Measurements from ENCODE around the gene FBXL16.
"Not testable (repeated sequence)": the region's sequence is repeated elsewhere in the genome, so short reads cannot be mapped to it uniquely, and the experiment has no call there.

Gene FBXL16

DNA sequence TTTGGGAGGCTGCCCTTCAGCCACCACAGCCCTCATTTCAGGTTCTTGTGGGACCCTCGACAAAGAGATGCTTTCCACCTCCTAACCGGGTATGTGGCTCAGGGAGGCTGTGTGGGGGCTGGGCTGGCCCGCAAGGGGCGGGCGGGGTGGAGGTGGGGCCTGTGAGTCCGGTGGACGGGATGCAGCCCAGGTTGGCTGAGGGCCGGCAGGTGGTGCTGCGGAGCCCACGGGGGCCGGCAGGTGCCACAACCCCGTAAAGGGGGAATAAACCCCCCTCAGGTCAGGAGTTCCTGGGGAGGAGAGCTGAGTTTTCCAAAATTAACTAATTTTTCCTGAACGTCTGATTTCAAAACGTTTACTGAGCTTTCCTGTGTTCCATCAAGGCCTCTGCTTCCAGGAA, 40.1 kb upstream of the FBXL16 start:
- H3K9me3 ChIP-seq (ENCODE audit: control insufficient read depth, low read length) = no peaks in the 10 kb centered on the region
- no peaks in the 10 kb centered on the region for H3K27me3 ChIP-seq (ENCODE audit: control insufficient read depth, insufficient read depth, low read length, poor library complexity, severe bottlenecking)
- 2 to 4% methylated on average over 14 of the region's 14 CpGs for WGBS, 2 experiments
- no peak overlapping the region for H3K4me3 ChIP-seq (ENCODE audit: insufficient read depth, low read depth, low read length)
- no peaks in the 10 kb centered on the region for H3K4me1 ChIP-seq (ENCODE audit: control insufficient read depth, insufficient read depth, low read length)
- H3K36me3 ChIP-seq (ENCODE audit: control insufficient read depth, insufficient read depth, low read length) = no peaks in the 10 kb centered on the region
- no peak overlapping the region for H3K27ac ChIP-seq (ENCODE audit: insufficient read depth, low read depth, low read length, poor library complexity, severe bottlenecking)

DNA sequence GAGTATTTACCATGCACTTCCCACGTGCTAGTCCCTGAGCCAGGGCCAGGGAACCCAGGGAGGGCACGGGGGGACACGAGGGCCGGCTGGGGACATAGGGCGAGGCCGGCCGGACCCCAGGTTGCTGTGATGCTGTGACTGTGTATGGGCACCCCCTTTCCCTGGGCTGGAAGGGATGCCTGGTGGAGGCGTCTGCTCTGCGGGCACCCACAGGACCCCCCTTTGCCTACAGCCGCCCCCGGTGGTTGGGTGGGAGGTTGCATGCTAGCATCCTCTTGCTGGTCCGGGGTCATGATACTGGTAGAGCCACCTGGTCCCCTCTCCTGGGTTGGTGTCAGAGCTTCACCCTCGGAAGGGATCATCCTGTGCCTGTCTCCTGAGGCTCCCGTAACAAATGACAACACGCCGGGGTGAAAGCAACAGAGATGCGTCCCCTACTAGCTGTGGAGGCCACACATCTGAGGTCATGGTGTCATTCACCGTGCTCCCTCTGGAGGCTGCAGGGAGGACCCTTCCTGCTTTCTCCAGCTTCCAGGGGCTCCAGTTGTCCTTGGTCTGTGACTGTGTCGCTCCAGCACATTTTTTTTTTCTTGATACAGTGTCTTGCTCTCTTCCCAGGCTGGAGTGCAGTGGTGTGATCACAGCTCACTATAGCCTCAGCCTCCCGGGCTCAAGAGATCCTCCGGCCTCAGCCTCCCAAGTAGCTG, 38.3 kb upstream of the FBXL16 start:
- WGBS, 2 experiments = 90 to 92% methylated on average over 21 of the region's 21 CpGs
- H3K9me3 ChIP-seq (ENCODE audit: control insufficient read depth, low read length) = no peaks in the 10 kb centered on the region
- peaks cover 7% of the 10 kb centered on the region for H3K4me1 ChIP-seq (ENCODE audit: control insufficient read depth, insufficient read depth, low read length)
- H3K36me3 ChIP-seq (ENCODE audit: control insufficient read depth, insufficient read depth, low read length) = no peaks in the 10 kb centered on the region
- no peaks in the 10 kb centered on the region for H3K27me3 ChIP-seq (ENCODE audit: control insufficient read depth, insufficient read depth, low read length, poor library complexity, severe bottlenecking)
- H3K4me3 ChIP-seq (ENCODE audit: insufficient read depth, low read depth, low read length) = no peak overlapping the region
- no peak overlapping the region for H3K27ac ChIP-seq (ENCODE audit: insufficient read depth, low read depth, low read length, poor library complexity, severe bottlenecking)

DNA sequence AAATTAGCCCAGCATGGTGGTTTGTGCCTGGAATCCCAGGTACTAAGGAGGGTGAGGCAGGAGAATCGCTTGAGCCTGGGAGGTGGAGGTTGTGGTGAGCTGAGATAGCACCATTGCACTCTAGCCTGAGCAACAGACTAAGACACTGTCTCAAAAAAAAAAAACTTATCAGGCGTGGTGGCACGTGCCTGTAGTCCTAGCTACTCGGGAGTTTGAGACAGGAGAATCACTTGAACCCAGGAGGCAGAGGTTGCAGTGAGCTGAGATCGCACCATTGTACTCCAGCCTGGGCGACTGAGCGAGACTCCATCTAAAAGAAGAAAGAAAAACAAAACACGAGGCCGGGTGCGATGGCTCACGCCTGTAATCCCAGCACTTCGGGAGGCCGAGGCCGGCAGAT, 37.3 kb upstream of the FBXL16 start:
- 91% methylated on average over 14 of the region's 14 CpGs for WGBS, 2 experiments
- H3K27me3 ChIP-seq (ENCODE audit: control insufficient read depth, insufficient read depth, low read length, poor library complexity, severe bottlenecking); H3K27ac ChIP-seq (ENCODE audit: insufficient read depth, low read depth, low read length, poor library complexity, severe bottlenecking); H3K9me3 ChIP-seq (ENCODE audit: control insufficient read depth, low read length); H3K4me1 ChIP-seq (ENCODE audit: control insufficient read depth, insufficient read depth, low read length); H3K36me3 ChIP-seq (ENCODE audit: control insufficient read depth, insufficient read depth, low read length); H3K4me3 ChIP-seq (ENCODE audit: insufficient read depth, low read depth, low read length): not testable (repeated sequence)

DNA sequence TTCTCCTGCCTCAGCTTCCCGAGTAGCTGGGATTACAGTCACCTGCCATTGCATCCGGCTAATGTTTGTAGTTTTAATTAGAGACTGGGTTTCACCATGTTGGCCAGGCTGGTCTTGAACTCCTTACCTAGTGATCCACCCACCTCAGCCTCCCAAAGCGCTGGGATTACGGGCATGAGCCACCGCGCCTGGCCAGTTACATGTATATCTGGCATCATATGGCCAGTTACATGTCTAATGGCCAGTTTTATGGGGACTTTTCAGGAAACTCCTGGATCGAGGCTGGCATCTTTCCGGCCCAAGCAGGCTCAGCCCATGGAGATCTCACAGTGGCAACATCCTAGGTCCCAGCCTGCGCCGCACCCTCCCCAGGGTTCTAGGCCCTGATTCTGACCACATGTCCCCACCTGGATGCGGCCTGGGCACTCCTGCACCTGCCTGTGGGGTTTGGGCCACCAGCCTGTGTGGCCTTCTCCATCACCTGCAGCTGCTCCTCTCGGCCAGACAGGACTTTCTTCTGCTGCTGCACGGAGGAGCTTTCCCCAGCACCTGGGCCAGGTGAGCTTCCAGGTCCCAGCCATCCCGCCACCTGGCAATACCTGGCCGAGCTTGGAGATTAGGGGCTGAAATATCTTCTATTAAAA, 36.5 kb upstream of the FBXL16 start:
- Histone ChIP-seq H3K4me1 (ENCODE audit: control insufficient read depth, insufficient read depth, low read length) (peaks cover 7% of the 10 kb centered on the region), H3K36me3 (ENCODE audit: control insufficient read depth, insufficient read depth, low read length) (no peaks in the 10 kb centered on the region), H3K9me3 (ENCODE audit: control insufficient read depth, low read length) (no peaks in the 10 kb centered on the region), H3K27me3 (ENCODE audit: control insufficient read depth, insufficient read depth, low read length, poor library complexity, severe bottlenecking) (no peaks in the 10 kb centered on the region), H3K27ac (ENCODE audit: insufficient read depth, low read depth, low read length, poor library complexity, severe bottlenecking) (no peak overlapping the region), H3K4me3 (ENCODE audit: insufficient read depth, low read depth, low read length) (no peak overlapping the region)
- WGBS, 2 experiments = 93 to 95% methylated on average over 15 of the region's 15 CpGs

DNA sequence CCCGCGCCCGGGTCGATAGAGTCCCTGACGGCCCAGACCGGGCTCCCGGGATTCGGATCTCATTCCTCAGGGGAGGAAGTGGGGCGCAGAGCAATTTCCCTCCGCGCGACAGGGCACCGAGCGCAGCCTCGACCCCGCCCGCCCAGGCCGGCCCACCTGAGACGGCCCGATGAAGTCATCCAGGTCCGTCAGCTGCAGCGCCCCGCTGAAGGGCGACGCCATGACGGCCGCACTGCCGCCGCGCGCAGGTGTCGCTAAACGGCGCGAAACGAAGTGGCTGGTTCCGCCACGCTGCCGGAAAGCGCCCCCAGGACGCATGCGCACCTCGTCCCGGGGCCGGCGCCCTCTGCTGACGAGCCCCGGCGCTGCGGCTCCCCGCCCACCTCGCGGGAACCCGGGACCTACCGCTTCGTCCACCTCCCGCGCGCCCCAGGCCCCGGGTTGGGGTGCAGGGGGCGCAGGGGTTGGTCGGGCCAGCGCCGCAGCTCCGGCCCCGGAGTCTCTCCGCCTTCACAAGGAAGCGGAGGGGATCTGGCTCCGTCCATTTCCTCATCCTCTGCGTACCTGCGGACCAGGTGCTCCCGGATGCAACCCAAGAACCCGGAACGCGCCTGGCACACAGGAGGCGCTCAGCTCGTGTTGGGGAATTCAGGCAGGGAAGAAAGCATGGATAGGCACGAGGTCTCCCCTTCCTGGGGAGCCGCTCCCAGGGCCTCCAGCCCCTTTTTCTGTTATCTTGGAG, 35.3 kb upstream of the FBXL16 start, which contains the start of gene CIAO3:
Gene CIAO3 (minus strand): TSS at position 234 of the 742 bp plus-strand sequence. CDS start 12 bp downstream, at position 222.
- no peaks in the 10 kb centered on the region for H3K27me3 ChIP-seq (ENCODE audit: control insufficient read depth, insufficient read depth, low read length, poor library complexity, severe bottlenecking)
- H3K4me3 ChIP-seq (ENCODE audit: insufficient read depth, low read depth, low read length) = peak within 1 kb of the TSS; percentile 94
- 0 to 1% methylated on average over 79 of the region's 79 CpGs for WGBS, 2 experiments
- no peaks in the 10 kb centered on the region for H3K9me3 ChIP-seq (ENCODE audit: control insufficient read depth, low read length)
- peaks cover 7% of the 10 kb centered on the region for H3K4me1 ChIP-seq (ENCODE audit: control insufficient read depth, insufficient read depth, low read length)
- H3K27ac ChIP-seq (ENCODE audit: insufficient read depth, low read depth, low read length, poor library complexity, severe bottlenecking) = no peak within 1 kb of the TSS
- H3K36me3 ChIP-seq (ENCODE audit: control insufficient read depth, insufficient read depth, low read length) = no peaks in the 10 kb centered on the region

DNA sequence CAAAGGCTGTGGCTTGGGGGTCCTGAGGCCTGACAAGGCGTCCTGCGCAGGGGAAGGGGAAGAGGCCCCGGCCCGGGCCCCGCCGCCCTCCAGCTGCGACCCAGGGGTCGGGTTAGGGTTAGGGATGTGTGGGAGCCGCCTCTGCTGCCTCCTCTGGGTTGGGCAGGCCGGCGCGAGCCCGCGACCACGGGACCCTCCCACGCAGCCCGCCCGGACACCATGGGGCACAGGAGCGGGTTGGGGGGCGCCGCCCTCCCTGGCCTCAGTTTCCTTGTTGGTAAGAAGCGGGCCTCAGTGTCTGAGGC, 34.8 kb upstream of the FBXL16 start:
- H3K4me1 ChIP-seq (ENCODE audit: control insufficient read depth, insufficient read depth, low read length) = peaks cover 7% of the 10 kb centered on the region
- H3K4me3 ChIP-seq (ENCODE audit: insufficient read depth, low read depth, low read length) = peak overlapping the region; percentile 94
- 1 to 2% methylated on average over 22 of the region's 22 CpGs for WGBS, 2 experiments
- H3K9me3 ChIP-seq (ENCODE audit: control insufficient read depth, low read length) = no peaks in the 10 kb centered on the region
- no peaks in the 10 kb centered on the region for H3K36me3 ChIP-seq (ENCODE audit: control insufficient read depth, insufficient read depth, low read length)
- H3K27ac ChIP-seq (ENCODE audit: insufficient read depth, low read depth, low read length, poor library complexity, severe bottlenecking) = no peak overlapping the region
- H3K27me3 ChIP-seq (ENCODE audit: control insufficient read depth, insufficient read depth, low read length, poor library complexity, severe bottlenecking) = no peaks in the 10 kb centered on the region

DNA sequence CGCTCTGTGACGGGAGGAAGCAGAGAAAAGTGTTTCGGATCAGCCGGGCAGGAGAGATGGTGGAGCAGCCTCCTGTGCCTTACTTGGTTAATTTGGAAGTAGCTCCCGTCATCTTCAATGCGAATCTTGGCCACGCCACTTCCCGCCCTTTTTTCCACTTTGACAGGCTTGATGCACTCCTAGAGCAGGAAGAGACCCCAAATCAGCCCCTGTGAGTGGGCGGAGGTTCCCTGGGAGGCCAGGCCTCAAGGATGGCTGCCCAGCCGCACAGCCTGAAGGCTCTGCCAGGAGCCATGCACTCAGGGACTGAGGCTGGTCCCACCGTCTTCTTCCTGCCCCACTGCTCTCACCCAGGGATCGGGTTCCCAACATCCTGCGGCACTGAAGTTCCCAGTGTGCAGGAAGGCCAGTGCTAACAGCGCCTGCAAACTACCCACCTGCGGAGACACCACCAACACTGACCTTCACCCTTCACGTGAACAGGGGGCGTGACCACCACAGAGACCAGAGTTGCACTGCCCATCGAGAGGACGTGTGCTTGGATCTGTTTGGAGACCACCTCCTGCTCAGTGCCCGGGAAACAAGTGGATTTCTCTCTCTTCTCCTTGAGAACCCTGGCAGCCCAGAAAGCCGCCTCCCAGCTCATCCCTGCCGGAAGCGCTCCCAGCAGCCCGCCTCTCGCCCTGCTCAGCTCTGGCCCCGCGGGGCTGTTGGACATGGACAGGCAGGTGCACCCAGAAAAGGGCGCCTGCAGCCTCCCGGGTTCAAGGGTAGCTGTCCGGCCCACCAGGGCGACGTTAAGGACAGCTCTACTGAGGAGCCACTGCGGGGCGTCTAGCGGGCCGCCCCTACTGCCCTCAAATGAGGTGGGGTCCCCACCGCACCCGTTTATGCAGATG, 34.2 kb upstream of the FBXL16 start:
- Histone ChIP-seq H3K9me3 (ENCODE audit: control insufficient read depth, low read length) (no peaks in the 10 kb centered on the region), H3K27ac (ENCODE audit: insufficient read depth, low read depth, low read length, poor library complexity, severe bottlenecking) (no peak overlapping the region), H3K27me3 (ENCODE audit: control insufficient read depth, insufficient read depth, low read length, poor library complexity, severe bottlenecking) (no peaks in the 10 kb centered on the region), H3K4me1 (ENCODE audit: control insufficient read depth, insufficient read depth, low read length) (peaks cover 7% of the 10 kb centered on the region), H3K4me3 (ENCODE audit: insufficient read depth, low read depth, low read length) (peak overlapping the region; percentile 94), H3K36me3 (ENCODE audit: control insufficient read depth, insufficient read depth, low read length) (no peaks in the 10 kb centered on the region)
- WGBS, 2 experiments = 59% methylated on average over 38 of the region's 38 CpGs

DNA sequence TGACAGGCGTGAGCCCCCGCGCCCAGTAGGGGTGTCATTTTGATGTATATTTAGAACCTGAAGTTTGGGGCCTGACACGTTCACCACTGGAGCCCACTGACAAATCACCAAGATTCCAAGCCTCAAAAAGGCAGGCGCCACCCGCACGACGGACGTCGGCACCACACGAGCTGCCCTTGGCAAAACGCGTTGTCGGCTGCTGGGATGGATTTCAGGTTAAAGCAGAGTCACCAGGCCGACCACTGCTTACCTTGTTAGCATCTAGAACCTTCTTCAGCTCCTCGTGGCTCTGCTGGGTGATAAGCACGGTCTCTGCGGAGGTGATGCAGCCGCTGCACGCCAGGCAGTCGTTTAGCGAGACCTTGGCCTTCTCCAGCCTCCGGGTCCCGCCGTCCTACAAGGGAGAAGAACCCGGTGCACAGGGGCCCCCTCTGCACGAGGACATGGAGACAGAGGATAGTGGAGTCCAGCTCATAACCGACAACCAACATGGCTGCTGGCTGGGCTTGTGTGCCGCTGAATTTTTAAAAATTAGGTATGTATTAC, 31.4 kb upstream of the FBXL16 start:
- WGBS, 2 experiments = 95 to 97% methylated on average over 29 of the region's 29 CpGs
- Histone ChIP-seq H3K4me3 (ENCODE audit: insufficient read depth, low read depth, low read length) (no peak overlapping the region), H3K4me1 (ENCODE audit: control insufficient read depth, insufficient read depth, low read length) (peaks cover 7% of the 10 kb centered on the region), H3K36me3 (ENCODE audit: control insufficient read depth, insufficient read depth, low read length) (no peaks in the 10 kb centered on the region), H3K27ac (ENCODE audit: insufficient read depth, low read depth, low read length, poor library complexity, severe bottlenecking) (no peak overlapping the region), H3K27me3 (ENCODE audit: control insufficient read depth, insufficient read depth, low read length, poor library complexity, severe bottlenecking) (no peaks in the 10 kb centered on the region), H3K9me3 (ENCODE audit: control insufficient read depth, low read length) (no peaks in the 10 kb centered on the region)

DNA sequence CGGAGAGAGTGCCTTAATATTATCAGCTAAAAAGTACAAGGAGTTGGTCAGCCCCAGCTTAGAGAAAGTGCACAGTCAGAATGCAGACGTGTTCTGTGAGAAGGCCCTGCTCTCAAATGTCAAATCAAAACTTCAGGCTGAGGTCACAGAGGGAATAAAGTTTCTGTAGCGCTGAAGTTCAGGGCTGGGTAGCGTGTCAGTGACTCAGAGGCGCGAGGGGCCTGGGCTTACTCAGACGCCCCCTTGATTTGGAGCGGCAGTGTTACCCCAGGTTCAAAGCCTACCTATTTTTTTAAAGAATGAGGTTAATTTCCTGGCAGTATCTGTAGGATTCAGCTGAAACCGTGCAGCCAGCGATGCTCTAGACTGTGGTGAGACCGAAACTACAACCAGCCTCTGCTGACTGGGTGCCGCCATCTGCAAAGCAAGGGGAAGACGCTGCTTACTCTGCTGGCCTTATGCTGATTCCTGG, 30.4 kb upstream of the FBXL16 start:
- peaks cover 7% of the 10 kb centered on the region for H3K4me1 ChIP-seq (ENCODE audit: control insufficient read depth, insufficient read depth, low read length)
- no peaks in the 10 kb centered on the region for H3K36me3 ChIP-seq (ENCODE audit: control insufficient read depth, insufficient read depth, low read length)
- no peak overlapping the region for H3K27ac ChIP-seq (ENCODE audit: insufficient read depth, low read depth, low read length, poor library complexity, severe bottlenecking)
- H3K9me3 ChIP-seq (ENCODE audit: control insufficient read depth, low read length) = no peaks in the 10 kb centered on the region
- 95% methylated on average over 13 of the region's 13 CpGs for WGBS, 2 experiments
- no peak overlapping the region for H3K4me3 ChIP-seq (ENCODE audit: insufficient read depth, low read depth, low read length)
- no peaks in the 10 kb centered on the region for H3K27me3 ChIP-seq (ENCODE audit: control insufficient read depth, insufficient read depth, low read length, poor library complexity, severe bottlenecking)

Measured in ectodermal cell (in vitro differentiated cells).